T-cell (primary cell): ENCODE data around the gene SF1. TPM values are rescaled to one million over a fixed set of nuclear protein-coding genes. Genes with fewer than 3 reads are reported as not detected.
A peak's percentile ranks its signal among the peaks of the same experiment; 100 is the strongest.

Experiments
- ATAC-seq, 4 experiments: fragments of 200-7000 bp in 3 of 4; fragments of 150-1000 bp in 1 of 4; cut with Tn5 transposase; replicated peaks in 1 of 4; 1 replicate in 3 of 4; 2 replicates in 1 of 4; pipeline ENCODE4 v1.10.0; 2021; ENCODE audit warnings: moderate library complexity in 3 of 4, mild to moderate bottlenecking in 2 of 4, moderate number of reproducible peaks in 1 of 4
- CTCF ChIA-PET, 2 donors: fragments of 300-600 bp; sonication (Branson Sonifier 250); formaldehyde crosslinking; loops; one replicate each; lab custom pipeline; 2022; ENCODE audit warnings: antibody characterized with exemption in 2 of 2; lab: Charles Lee
- POLR2A ChIA-PET, 2 donors: fragments of 300-600 bp; sonication (Branson Sonifier 250); formaldehyde crosslinking; loops; one replicate each; lab custom pipeline; 2022; ENCODE audit warnings: antibody characterized with exemption in 2 of 2; lab: Charles Lee
- DNase-seq, 35 experiments: peaks; one replicate each; pipeline versions ENCODE4 v3.0.0 to v3.0.0-alpha.2; 2013 to 2023
- H3K27ac ChIP-seq: one replicate; pipeline ENCODE4 v1.5.1; 2013; ENCODE audit warnings: low read length
- H3K27me3 ChIP-seq, 2 experiments: replicated peaks in 1 of 2; 1 replicate in 1 of 2; 2 replicates in 1 of 2; pipeline versions ENCODE4 v1.6.1 to v1.7.0; 2013; ENCODE audit warnings: low read length in 1 of 2, mixed read lengths in 1 of 2; ENCODE audit not compliant: control insufficient read depth in 2 of 2, insufficient read depth in 2 of 2; ENCODE audit errors: extremely low read depth in 1 of 2
- H3K36me3 ChIP-seq, 2 donors: 1 replicate in 1 of 2; 2 replicates in 1 of 2; pipeline versions ENCODE4 v1.6.1 to v1.7.0; 2013; ENCODE audit warnings: low read length in 1 of 2; ENCODE audit not compliant: control insufficient read depth in 2 of 2, insufficient read depth in 1 of 2; ENCODE audit errors: extremely low read depth in 1 of 2
- H3K4me1 ChIP-seq, 2 experiments: 1 replicate in 1 of 2; 2 replicates in 1 of 2; pipeline versions ENCODE4 v1.6.1 to v1.7.0; 2013; ENCODE audit warnings: low read length in 2 of 2, mixed read lengths in 1 of 2; ENCODE audit not compliant: insufficient read depth in 2 of 2, control insufficient read depth in 1 of 2; ENCODE audit errors: extremely low read depth in 1 of 2
- H3K4me3 ChIP-seq, 2 donors: 1 replicate in 1 of 2; 2 replicates in 1 of 2; pipeline versions ENCODE4 v1.5.1 to v1.7.0; 2013; ENCODE audit warnings: mild to moderate bottlenecking in 2 of 2, low read length in 1 of 2, moderate library complexity in 1 of 2; ENCODE audit not compliant: control insufficient read depth in 1 of 2; ENCODE audit errors: extremely low read depth in 1 of 2
- H3K9me3 ChIP-seq: 2 replicates; pipeline ENCODE4 v1.7.0; 2013
- H3K27ac Mint-ChIP-seq, 2 donors: one replicate each; pipeline ENCODE4 v1.8.0; 2020 to 2021; ENCODE audit warnings: mild to moderate bottlenecking in 2 of 2, mixed read lengths in 2 of 2
- H3K27me3 Mint-ChIP-seq, 2 donors: one replicate each; pipeline ENCODE4 v1.8.0; 2021 to 2022; ENCODE audit warnings: mixed read lengths in 2 of 2
- H3K36me3 Mint-ChIP-seq: one replicate; pipeline ENCODE4 v1.8.0; 2021; ENCODE audit warnings: mixed read lengths
- H3K4me1 Mint-ChIP-seq, 3 donors: one replicate each; pipeline ENCODE4 v1.8.0; 2020 to 2022; ENCODE audit warnings: mixed read lengths in 3 of 3, mild to moderate bottlenecking in 1 of 3
- H3K4me3 Mint-ChIP-seq, 3 donors: one replicate each; pipeline ENCODE4 v1.8.0; 2020 to 2022; ENCODE audit warnings: mild to moderate bottlenecking in 3 of 3, mixed read lengths in 3 of 3, moderate library complexity in 3 of 3
- H3K9me3 Mint-ChIP-seq, 3 donors: one replicate each; pipeline ENCODE4 v1.8.0; 2020 to 2022; ENCODE audit warnings: mixed read lengths in 3 of 3
- WGBS: methylation state at CpG from one replicate; pipeline ENCODE4 v1.1.5; 2013; ENCODE audit warnings: missing lambda C conversion rate; ENCODE audit not compliant: insufficient coverage; 5-methylcytosine and 5-hydroxymethylcytosine counted together
- total RNA-seq, 35 experiments: library from RNA in 6 of 35; stranded (reverse) in 6 of 35; fragments of 120-200 nt in 1 of 35; gene quantifications; one replicate each; pipeline versions ENCODE4 v1.2.1 to v1.2.4 and lab custom pipeline; 2013 to 2026

Gene SF1
- total RNA-seq, 5 donors from 2014 or later (not counting 1 experiment from before 2014, with no cell fraction given): 670 to 1,510 (median 732) TPM

DNA sequence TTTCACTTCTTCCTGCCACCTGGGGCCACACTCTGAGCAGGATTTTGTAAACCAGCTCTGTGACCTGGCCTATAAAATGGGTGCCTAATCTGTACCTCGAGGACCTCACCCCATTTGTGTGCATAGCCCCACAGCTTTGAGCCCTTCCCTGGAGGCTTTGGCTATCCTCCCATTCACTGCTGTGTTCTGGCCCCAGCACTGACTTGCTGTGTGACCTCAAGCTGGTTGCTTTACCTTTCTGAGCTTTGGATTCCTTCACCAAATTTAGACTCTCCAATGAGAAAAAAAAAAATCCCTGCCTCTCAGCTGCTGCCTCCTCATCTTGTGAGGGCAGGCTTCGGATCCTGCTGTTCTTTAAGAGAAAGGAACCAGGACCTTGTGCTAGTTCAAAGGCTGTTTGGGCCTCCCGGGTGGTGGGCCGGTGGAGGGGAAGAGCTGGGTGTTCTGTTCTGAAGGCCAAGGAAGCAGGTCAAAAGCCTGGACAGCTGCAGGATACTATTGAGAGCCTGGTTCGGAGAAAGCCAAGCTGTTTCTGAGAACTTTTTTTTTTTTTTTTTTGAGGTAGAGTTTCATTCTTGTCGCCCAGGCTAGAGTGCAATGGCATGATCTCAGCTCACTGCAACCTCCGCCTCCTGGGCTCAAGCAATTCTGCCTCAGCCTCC is 17.5 kb downstream of the SF1 start:
- no peaks in the 10 kb centered on the region for H3K9me3 ChIP-seq
- ChIA-PET POLR2A (interaction anchor here (0.6 to 2.0 kb wide), 10 partner anchors 12 to 699 kb away, joined by 3 to 11 read pairs (median 3); no protein-coding TSS in a partner anchor), CTCF (interaction anchor here (0.6 to 1.3 kb wide), 4 partner anchors 10 to 90 kb away, joined by 3 to 7 read pairs (median 4); no protein-coding TSS in a partner anchor)
- no peaks in the 10 kb centered on the region for H3K27me3 ChIP-seq
- H3K4me1 Mint-ChIP-seq: peaks cover 66 to 76% (median 74%) of the 10 kb centered on the region in 3 donors
- peak overlapping the region; percentile 88 to 93 for H3K27ac Mint-ChIP-seq
- H3K27me3 Mint-ChIP-seq: no peaks in the 10 kb centered on the region
- peaks cover 34% of the 10 kb centered on the region for H3K36me3 Mint-ChIP-seq
- DNase-seq (no peak), ATAC-seq (no peak)
- peaks cover 52 to 95% of the 10 kb centered on the region in 2 experiments for H3K4me1 ChIP-seq
- H3K27ac ChIP-seq: peak overlapping the region; percentile 56
- no peaks in the 10 kb centered on the region for H3K9me3 Mint-ChIP-seq
- peaks cover 17 to 39% of the 10 kb centered on the region in 2 donors for H3K36me3 ChIP-seq
- 81% methylated on average over 6 of the region's 7 CpGs for WGBS
- H3K4me3 ChIP-seq: no peak overlapping the region
- H3K4me3 Mint-ChIP-seq: peak overlapping the region in 2 of 3 donors; percentile 21 to 86

DNA sequence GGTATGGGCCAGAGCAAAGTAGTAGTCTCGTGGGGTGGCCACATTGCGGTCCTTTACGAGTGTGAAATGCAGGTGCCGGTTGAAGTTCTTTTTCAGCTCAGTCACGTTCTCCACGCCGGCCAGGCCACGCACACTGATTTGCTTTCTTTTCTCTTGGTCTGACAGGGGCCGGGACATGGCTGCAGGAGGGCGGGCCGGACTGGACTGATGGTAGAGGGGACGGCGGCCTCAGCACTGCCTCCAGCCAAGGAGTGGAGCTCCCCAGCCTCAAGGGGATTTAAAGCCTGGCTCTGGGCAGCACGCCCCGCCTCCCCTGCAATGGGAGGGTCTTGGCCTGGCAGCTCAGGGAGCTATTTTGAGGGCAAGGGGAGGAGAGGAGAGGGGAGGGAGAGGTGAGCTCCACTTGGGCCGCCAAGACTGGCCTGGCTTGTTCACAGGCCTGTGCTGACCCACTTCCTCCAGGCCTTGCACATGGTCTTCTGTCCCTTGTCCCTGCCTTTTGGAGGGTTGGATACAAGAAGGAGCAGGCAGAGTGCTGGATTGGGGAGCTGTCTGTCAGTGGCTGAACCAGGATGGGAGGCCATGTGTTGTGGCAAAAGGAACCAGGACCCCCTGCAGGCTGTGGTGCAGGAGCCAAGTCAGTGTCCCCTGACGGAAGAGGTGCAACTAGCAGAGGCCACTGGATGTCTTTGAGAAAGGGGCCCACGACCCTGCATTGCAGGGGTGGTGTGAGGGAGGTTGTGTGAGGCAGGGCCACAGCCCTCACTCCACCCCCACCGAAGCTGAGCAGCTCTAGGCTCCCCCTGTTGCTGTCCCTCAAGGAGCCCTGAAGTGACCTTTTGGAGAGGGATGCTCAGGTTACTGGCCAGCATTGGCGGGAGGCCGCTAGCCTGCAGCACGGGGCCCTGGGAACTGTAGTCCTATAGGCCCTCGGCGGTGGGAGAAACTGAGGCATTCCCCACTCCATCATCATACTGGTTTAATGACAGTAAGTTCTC is 18.3 kb downstream of the SF1 start, which contains the start of gene PYGM:
Gene PYGM, minus strand, starts transcription at position 253 of the 998 bp plus-strand sequence. Its CDS starts 76 bp downstream, at position 177.
- Histone ChIP-seq H3K27me3 (no peaks in the 10 kb centered on the region), H3K4me3 (no peak within 1 kb of the TSS), H3K36me3 (peaks cover 19 to 31% of the 10 kb centered on the region in 2 donors), H3K4me1 (peaks cover 47 to 94% of the 10 kb centered on the region in 2 experiments), H3K27ac (peak within 1 kb of the TSS; percentile 56), H3K9me3 (no peaks in the 10 kb centered on the region)
- Mint-ChIP-seq H3K4me1 (peaks cover 59 to 68% (median 67%) of the 10 kb centered on the region in 3 donors), H3K36me3 (peaks cover 26% of the 10 kb centered on the region), H3K27me3 (no peaks in the 10 kb centered on the region), H3K27ac (peak within 1 kb of the TSS; percentile 88 to 93), H3K4me3 (peak within 1 kb of the TSS in 1 of 3 donors; percentile 86), H3K9me3 (no peaks in the 10 kb centered on the region)
- 91% methylated on average over 11 of the region's 24 CpGs for WGBS
- DNase-seq (peak in 1 of 35 experiments; percentile 23), ATAC-seq (peak in 1 of 4 experiments; percentile 5)
- ChIA-PET POLR2A (interaction anchor here (0.6 to 2.0 kb wide), 5 partner anchors 15 to 56 kb away, joined by 3 to 11 read pairs (median 4); no protein-coding TSS in a partner anchor), CTCF (interaction anchor here in 1 of 2 donors (0.7 to 1.3 kb wide), 3 partner anchors 9 to 15 kb away, joined by 3 to 7 read pairs (median 4); no protein-coding TSS in a partner anchor)

DNA sequence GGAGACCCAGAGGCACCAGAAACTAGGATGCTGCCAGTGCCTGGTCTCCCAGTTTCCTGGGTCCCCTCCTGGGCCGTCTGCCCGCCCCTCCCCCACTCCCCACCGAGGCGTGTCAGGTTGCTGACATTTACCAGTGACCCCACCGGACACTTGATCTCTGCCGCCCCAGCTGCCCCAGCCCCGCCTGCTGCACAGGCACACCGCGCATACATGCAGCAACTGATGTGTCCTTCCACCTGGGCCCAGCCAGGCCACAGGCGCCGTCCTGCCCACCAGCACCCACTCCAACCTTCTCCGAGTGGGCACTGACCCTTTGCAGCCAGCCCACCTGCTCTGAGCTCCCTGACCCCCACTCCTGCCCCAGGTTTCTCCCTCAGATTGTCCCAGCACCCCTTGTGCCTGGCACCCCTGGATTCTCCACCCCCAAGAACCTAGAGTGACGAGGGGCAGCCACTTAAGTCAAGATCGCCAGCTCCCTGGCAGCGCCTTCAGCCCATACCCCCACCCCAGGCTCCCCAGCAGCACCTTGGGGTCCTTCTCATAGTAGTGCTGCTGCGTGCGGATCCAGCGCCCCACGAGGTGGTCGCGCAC is 19.1 kb downstream of the SF1 start:
- ChIA-PET CTCF (interaction anchor here in 1 of 2 donors (0.7 to 1.3 kb wide), 3 partner anchors 8 to 15 kb away, joined by 3 to 7 read pairs (median 4); no protein-coding TSS in a partner anchor), POLR2A (interaction anchor here (0.6 to 0.8 kb wide), 4 partner anchors 18 to 1822 kb away, joined by 4 to 10 read pairs (median 6); no protein-coding TSS in a partner anchor)
- H3K4me1 Mint-ChIP-seq: peaks cover 51 to 60% (median 59%) of the 10 kb centered on the region in 3 donors
- WGBS: 95% methylated on average over 18 of the region's 21 CpGs
- peaks cover 41 to 90% of the 10 kb centered on the region in 2 experiments for H3K4me1 ChIP-seq
- H3K27ac ChIP-seq: no peak overlapping the region
- H3K27ac Mint-ChIP-seq: peak overlapping the region; percentile 22 to 93
- peaks cover 17 to 25% of the 10 kb centered on the region in 2 donors for H3K36me3 ChIP-seq
- DNase-seq: no peak
- peaks cover 19% of the 10 kb centered on the region for H3K36me3 Mint-ChIP-seq
- peak overlapping the region in 1 of 3 donors; percentile 60 for H3K4me3 Mint-ChIP-seq
- H3K27me3 Mint-ChIP-seq: no peaks in the 10 kb centered on the region
- no peak overlapping the region for H3K4me3 ChIP-seq
- H3K9me3 ChIP-seq: no peaks in the 10 kb centered on the region
- no peaks in the 10 kb centered on the region for H3K9me3 Mint-ChIP-seq
- no peaks in the 10 kb centered on the region for H3K27me3 ChIP-seq
- ATAC-seq: no peak

DNA sequence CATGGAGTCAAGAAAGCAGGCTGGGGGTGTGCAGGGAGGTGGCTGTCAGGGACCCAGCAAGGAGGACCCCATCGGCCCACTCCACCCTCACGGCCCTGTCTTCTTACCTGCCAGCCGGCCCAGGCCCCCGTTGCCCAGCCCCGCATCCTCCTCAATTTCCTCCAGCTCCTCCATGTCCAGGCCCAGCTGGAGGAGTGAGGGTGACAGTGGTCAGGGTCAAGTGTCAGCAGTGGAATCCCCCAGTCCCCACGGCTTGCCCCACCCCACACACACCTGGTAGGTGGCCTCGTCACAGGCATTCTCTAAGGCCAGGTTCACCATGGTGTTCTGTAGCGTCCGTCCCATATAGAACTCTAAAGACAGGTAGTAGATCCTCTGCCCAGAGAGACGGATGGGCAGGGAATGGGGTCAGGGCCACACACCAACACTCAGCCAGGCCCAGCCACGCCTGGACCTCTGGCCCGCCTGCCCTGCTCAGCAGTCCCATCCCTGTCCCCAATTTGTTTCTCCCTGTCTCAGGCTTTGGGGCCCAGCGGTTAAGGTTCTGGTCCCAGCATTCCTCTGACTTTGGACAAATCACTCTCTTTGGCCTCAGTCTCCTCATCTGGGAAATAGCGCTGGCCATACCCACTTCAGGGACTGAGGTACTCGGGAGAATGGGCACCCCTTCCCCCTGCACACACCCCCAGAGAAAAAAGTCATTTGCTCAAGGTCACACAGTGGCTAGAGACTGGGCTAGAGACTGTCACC is 19.8 kb downstream of the SF1 start:
- Histone ChIP-seq H3K27ac (no peak overlapping the region), H3K4me3 (no peak overlapping the region), H3K4me1 (peaks cover 37 to 88% of the 10 kb centered on the region in 2 experiments), H3K9me3 (no peaks in the 10 kb centered on the region), H3K36me3 (peaks cover 17 to 28% of the 10 kb centered on the region in 2 donors), H3K27me3 (no peaks in the 10 kb centered on the region)
- Mint-ChIP-seq H3K9me3 (no peaks in the 10 kb centered on the region), H3K36me3 (peaks cover 13% of the 10 kb centered on the region), H3K4me1 (peaks cover 44 to 54% (median 53%) of the 10 kb centered on the region in 3 donors), H3K27me3 (no peaks in the 10 kb centered on the region), H3K27ac (peak overlapping the region in 1 of 2 donors; percentile 65), H3K4me3 (no peak overlapping the region)
- ChIA-PET POLR2A (interaction anchor here in 1 of 2 donors (0.5 to 0.6 kb wide), 3 partner anchors 114 to 1823 kb away, joined by 4 to 8 read pairs (median 4); no protein-coding TSS in a partner anchor), CTCF (no interaction called here)
- 98% methylated on average over 5 of the region's 15 CpGs for WGBS
- ATAC-seq (no peak), DNase-seq (peak in 1 of 35 experiments; percentile 23)

DNA sequence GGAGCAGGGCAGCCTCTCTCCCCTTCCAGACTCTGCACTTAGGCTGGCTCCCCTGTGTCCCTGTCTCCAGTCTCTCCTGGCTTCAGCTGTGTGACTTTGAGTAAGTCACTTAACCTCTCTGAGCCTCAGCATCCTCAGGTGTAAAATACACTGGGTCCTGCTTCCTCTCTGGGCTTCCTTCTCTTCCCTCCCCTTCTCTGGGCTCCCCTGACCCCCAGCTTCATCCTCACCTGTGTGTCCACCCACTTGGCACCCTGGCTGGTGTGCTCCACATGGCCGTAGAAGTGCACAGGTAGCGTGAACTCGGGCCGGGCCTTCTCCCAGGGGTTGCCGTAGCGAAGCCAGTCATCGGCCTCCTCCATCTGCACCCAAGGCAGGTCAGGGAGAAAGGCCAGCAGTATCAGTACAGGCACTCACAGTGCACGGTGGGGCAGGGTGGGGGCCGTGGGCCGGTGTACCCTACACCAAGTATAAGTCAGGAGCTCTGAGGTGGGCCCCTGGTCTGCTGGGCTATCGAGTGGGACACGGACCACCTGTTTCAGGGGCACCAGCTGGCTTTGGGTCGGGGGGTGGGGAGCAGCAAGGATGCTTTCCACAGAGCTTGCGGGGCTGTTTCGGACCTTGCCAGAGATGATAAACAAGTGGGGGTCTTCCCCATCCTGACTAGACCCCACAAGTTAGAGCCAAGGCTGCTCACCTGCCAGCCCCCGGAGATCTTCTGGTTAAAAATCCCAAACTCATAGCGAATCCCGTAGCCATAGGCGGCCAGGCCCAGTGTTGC is 20.6 kb downstream of the SF1 start:
- H3K27me3 Mint-ChIP-seq: no peaks in the 10 kb centered on the region
- CTCF ChIA-PET: no interaction called here
- H3K27ac ChIP-seq: no peak overlapping the region

More for the DNA sequence above, 20.6 kb downstream of the SF1 start:
- Mint-ChIP-seq H3K36me3 (peaks cover 10% of the 10 kb centered on the region), H3K4me3 (no peak overlapping the region), H3K9me3 (no peaks in the 10 kb centered on the region), H3K27ac (peak overlapping the region; percentile 68 to 76), H3K4me1 (peaks cover 41 to 48% (median 48%) of the 10 kb centered on the region in 3 donors)
- Histone ChIP-seq H3K4me1 (peaks cover 29 to 85% of the 10 kb centered on the region in 2 experiments), H3K9me3 (no peaks in the 10 kb centered on the region), H3K27me3 (no peaks in the 10 kb centered on the region), H3K36me3 (peaks cover 17 to 31% of the 10 kb centered on the region in 2 donors), H3K4me3 (no peak overlapping the region)
- DNase-seq (peak in 1 of 35 experiments; percentile 21), ATAC-seq (no peak)
- POLR2A ChIA-PET: no interaction called here
- 97% methylated on average over 11 of the region's 19 CpGs for WGBS
